Hindlimb muscle (tissue), 1 donor: ENCODE data around the gene ALMS1. TPM values are rescaled to one million over a fixed set of nuclear protein-coding genes. Genes with fewer than 3 reads are reported as not detected.
"Not testable (repeated sequence)": the region's sequence is repeated elsewhere in the genome, so short reads cannot be mapped to it uniquely, and the experiment has no call there.

ENCODE experiments used
- DNase-seq: peaks from one replicate; pipeline ENCODE4 v3.0.0-alpha.2; 2013
- polyA plus RNA-seq: library from polyadenylated mRNA; unstranded; fragments of 120-200 nt; gene quantifications from one replicate; pipeline ENCODE4 v1.2.1, GENCODE V29; 2013; ENCODE audit not compliant: insufficient read length

Gene ALMS1
- polyA plus RNA-seq, 1 donor, result 16.6 TPM

DNA sequence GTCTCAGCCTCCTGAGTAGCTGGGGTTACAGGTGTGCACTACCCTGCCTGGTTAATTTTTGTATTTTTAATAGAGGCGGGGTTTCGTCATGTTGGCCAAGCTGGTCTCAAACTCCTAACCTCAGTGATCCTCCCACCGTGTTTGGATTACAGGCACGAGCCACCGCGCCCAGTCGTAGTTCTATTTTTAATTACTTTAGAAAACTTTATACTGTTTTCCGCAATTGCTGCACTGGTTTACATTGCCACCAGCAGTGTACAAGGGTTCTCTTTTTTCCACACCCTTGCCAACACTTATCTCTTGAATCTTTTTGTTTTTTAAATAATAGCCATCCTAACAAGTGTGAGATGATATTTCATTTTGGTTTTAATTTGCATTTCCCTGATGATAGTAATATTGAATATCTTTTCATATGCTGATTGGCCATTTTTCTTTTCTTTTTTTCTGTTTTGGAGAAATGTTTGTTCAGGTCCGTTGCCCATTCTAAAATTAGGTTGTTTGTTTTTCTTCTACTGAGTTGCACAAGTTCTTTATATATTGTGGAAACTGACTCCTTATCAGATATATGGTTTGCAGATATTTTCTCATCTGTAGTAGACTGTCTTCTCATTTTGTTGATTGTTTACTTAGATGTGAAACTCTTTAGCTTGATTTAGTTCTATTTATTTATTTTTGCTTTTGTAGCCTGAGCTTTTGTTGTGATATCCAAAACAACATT, 16.9 kb downstream of the ALMS1 start:
- no peak for DNase-seq

GRCh38 chr2:73403237-73403636, 17.6 kb downstream of the ALMS1 start:
- no peak for DNase-seq

GRCh38 chr2:73404409-73404808, 18.8 kb downstream of the ALMS1 start:
- no peak for DNase-seq

DNA sequence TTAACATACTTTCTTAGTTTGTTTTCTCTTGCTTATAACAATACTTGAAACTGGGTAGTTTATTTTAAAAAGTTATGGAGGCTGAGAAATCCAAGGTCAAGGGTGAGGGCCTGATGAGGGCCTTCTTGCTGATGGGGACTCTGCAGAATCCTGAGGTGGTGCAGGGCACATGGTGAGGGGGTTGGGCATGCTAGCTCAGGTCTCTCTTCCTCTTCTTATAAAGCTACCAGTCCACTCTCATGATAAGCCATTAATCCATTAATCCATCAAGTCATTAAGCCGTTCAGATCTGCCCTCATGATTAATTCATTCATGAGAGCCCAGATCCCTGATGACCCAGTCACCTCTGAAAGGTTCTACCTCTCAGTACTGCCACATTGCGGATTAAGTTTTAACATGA, 21.4 kb downstream of the ALMS1 start:
- no peak for DNase-seq

DNA sequence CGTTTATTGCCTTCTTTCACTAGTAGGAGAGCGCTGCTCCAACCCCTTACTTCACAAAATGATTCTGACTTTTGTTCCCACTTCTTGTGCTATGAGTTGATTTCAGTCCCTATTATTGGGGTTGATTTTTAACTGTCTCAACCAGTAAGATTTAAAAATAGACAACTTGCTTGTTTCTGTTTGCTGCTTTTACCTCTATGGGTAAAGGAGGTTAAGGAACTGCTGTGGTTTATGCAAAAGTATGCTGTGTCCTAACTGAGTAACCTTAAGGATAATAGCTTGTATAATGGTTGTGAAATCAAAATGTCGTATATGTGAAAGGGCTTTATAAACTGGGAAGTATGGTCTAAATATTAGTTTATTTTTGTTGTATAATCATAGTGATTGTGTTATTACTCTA, 22.6 kb downstream of the ALMS1 start:
- no peak for DNase-seq

DNA sequence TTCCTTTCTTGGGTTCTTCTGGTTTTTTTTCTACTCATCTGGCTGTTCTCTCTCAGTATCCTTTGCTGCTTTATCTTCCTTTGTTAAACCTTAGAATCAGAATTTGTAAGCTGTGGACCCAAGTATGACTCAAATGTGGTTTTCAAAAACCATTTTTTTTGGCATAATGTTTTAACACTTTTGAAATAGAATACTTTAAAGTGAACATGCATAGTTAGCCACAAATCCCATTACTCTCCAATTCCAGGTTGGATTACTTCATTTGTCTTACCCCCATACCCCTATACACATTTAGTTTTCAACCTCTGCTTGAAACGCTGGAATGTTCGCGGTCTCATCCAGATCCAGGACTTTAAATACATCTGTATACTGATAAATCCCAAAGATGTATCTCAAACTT, 29.1 kb downstream of the ALMS1 start:
- DNase-seq, result no peak

DNA sequence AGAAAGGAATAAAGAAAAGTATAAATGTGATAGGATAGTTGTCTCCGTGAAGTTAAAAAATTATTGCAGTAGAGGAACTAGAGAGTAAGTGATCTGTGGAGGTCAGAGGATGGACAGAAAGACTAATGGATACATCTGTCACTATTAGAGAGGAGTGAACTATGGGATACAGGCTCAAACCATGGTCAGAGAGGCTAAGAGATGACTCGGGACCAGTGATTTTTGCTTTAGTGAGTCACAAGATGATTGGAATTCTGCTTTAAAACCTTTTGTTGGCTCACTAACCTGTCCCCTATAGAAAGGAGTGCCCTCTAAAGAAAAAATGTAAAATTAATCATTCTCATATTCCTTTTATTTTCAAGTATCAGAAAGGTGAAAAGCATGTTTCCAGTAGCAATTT, 30.3 kb downstream of the ALMS1 start:
- DNase-seq, result no peak

DNA sequence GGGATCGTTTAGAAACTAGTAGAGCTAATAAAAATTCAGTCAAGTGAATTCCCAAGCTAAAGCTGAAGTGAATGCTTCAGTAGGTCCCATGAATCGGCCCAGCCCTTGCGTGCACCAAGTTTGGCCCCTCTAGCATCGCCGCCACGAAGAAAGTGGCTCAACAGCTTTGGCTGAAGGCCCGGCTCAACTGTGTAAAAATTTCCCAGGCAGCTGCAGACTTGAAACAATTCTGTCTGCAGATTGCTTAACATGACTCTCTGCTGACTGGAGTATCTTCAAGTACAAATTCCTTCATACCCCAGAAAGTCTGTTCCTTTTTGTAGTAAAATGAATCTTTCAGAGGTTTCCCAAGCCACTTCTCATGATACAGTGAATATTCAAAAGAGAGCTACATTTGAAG, 32.7 kb downstream of the ALMS1 start:
- peak; percentile 62 for DNase-seq

- no peak for DNase-seq
These were observed 38.3 kb downstream of the ALMS1 start for GRCh38 chr2:73423913-73424312.

DNA sequence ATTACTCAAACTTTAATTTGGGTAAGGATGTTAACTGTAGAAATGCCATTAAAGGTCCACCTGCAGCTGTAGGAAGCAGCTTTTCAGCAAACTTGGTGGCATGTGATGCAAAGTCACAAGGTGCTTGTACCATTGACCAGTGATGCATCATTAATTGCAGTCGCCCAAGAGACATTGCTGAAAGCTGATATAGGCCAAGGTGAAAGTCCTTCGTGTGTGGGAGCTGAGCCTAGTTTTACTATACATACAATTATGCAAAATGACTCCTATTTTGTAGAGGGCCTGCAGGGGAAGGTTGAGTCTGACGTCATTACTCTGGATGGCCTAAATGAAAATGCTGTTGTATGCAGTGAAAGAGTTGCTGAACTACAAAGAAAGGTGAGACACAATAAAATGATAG, 40.5 kb downstream of the ALMS1 start:
- DNase-seq, result no peak

DNA sequence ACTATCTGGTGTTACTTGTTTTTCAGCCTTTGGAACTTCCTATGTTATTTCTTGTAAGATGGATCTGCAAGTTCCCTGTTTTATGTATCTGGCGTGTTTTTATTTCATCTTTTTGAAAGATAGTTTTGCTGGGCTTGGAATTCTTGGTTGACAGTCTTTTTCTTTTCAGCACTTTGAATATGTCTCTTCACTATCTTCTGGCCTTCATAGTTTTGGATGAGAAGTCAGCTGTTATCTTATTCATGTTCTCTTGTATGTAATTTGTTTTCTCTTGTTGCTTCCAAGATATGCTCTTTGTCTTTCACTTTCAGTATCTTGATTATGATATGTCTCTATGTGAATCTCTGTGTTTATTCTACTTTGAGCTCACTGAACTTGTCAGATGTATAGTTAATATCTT, 50.4 kb downstream of the ALMS1 start:
- DNase-seq, result no peak

DNA sequence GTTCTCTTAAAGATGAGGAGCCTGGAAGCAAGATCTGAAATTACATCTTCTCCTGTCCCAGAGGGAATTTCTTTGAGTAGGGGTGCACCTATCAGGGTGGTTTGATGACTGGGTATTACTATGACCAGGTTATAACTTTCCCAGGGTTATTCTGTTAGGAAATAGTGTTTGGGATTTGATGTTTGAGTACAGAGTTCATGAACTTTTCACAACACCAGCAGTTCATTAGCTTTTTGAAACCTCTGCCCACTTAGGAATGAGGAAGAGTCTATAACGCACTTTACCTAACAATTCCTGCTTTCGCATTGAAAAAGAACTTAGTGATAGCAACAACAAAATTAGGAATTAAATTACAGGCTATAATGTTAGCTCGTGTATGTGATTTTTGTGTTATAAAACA, 58.6 kb downstream of the ALMS1 start:
- no peak for DNase-seq

DNA sequence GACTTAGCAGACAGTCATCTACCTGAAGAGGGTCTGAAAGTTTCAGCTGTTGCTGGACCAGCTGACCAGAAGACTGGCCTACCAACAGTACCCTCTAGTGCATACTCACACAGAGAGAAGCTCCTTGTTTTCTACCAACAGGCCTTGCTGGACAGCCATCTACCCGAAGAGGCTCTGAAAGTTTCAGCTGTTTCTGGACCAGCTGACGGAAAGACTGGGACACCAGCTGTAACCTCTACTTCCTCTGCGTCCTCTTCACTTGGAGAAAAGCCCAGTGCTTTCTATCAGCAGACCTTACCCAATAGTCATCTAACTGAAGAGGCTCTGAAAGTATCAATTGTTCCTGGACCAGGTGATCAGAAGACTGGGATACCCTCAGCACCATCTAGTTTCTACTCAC, 63.2 kb downstream of the ALMS1 start:
- DNase-seq, result no peak

DNA sequence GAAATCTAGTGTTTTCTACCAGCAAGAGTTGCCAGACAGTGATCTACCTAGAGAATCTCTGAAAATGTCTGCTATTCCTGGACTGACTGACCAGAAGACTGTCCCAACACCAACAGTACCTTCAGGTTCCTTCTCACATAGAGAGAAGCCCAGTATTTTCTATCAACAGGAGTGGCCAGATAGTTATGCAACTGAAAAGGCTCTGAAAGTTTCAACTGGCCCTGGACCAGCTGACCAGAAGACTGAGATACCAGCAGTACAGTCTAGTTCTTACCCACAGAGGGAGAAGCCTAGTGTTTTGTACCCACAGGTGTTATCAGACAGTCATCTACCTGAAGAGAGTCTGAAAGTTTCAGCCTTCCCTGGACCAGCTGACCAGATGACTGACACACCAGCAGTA, 63.8 kb downstream of the ALMS1 start:
- DNase-seq, result no peak

- DNase-seq, result no peak
These were observed 65.8 kb downstream of the ALMS1 start for GRCh38 chr2:73451263-73451972.

DNA sequence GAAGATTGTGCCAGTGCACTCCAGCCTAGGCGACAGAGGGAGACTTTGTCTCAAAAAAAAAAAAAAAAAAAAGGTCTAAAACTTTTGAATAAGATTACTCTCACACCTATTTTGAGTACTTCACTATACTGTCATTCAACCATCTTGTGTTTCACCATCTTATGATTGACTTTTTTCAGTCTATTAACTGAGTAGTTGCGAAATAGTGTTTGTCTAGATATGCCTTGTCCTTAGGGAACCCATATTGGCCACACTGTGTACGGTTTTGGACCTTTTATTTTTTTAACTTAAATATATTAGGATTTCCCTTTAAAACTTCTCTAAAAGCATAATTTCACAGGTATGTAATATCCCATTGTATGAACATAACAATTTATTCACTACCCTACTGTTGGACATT, 72.3 kb downstream of the ALMS1 start:
- no peak for DNase-seq

DNA sequence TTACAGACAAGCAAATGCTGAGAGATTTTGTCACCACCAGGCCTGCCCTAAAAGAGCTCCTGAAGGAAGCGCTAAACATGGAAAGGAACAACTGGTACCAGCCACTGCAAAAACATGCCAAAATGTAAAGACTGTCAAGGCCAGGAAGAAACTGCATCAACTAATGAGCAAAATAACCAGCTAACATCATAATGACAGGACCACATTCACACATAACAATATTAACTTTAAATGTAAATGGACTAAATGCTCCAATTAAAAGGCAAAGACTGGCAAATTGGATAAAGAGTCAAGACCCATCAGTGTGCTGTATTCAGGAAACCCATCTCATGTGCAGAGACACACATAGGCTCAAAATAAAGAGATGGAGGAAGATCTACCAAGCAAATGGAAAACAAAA, 76.8 kb downstream of the ALMS1 start:
- not testable (repeated sequence) for DNase-seq

DNA sequence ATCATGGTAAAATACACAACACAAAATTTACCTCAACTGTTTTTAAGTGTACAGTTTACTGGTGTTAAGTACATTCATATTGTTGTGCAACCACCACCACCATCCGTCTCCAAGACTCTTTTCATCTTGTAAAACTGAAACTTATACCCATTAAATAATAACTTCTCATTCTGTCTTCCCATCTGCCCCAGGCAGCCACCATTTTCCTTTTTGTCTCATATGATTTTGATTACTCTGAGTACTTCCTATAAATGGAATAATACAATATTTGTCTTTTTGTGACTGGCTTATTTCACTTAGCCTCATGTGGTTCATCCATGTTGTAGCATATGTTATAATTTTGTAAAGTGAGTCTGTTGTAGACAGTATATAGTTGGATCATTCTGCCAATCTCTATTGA, 82.7 kb downstream of the ALMS1 start:
- no peak for DNase-seq

GRCh38 chr2:73483874-73484273, 98.2 kb downstream of the ALMS1 start:
- not testable (repeated sequence) for DNase-seq

- no peak for DNase-seq
These were observed 101.5 kb downstream of the ALMS1 start for GRCh38 chr2:73487112-73487657.

DNA sequence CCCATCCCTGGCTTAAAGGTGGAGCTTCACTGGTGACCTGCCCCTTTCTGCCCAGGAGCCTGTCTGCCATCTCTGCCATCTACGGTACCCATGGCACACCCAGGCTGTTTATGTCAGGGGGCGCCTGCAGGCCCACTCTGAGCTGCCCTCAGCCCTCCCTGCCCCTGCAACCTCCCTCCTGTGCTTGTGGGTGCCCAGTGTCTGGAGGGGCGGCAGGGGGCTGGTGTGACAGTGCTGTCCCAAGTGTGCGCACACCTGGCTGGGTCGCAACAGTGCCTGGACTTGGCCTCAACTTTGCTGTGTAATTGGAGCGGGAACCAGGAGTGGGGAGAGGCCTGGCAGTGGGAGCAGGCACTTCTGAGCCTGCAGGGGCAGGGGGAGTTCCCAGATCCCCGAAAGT, 102.4 kb downstream of the ALMS1 start:
- DNase-seq, result no peak

- DNase-seq, result no peak
These were observed 103.4 kb downstream of the ALMS1 start for GRCh38 chr2:73489053-73489452.

DNA sequence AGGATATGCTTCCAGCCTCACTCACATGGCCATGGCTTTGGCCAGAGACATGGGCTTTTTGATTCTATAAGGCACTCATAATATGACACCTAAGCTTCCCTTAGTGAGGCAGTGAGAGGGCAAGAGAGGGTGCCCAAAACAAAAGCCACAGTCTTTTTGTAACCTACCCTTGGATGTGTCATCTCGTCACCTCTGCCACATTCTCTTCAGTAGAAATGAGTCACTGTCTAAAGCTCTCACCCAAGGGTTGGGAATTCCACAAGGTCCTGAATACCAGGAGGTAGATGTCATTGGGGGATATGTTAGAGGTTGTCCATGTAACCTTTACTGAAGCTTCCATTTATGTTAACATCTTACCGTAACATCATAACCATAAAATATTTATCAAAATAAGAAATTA, 108.4 kb downstream of the ALMS1 start:
- DNase-seq, result no peak

- DNase-seq, result no peak
These were observed 118.4 kb downstream of the ALMS1 start for GRCh38 chr2:73503992-73504570.
